CD14-positive monocyte (primary cell): ENCODE data around the gene DUOXA2. TPM values are rescaled to one million over a fixed set of nuclear protein-coding genes. Genes with fewer than 3 reads are reported as not detected.
A peak's percentile ranks its signal among the peaks of the same experiment; 100 is the strongest.

Experiments
- DNase-seq, 3 donors: peaks; one replicate each; pipeline ENCODE4 v3.0.0-alpha.2; 2011 to 2022
- H2AFZ ChIP-seq: 2 replicates; pipeline ENCODE4 v1.6.0; 2012; ENCODE audit warnings: mild to moderate bottlenecking, low read depth, low read length, inconsistent platforms; ENCODE audit not compliant: insufficient read depth, poor library complexity, severe bottlenecking
- H3K27ac ChIP-seq, 2 donors: 1 replicate in 1 of 2; 2 replicates in 1 of 2; pipeline ENCODE4 v1.5.1; 2012 to 2013; ENCODE audit warnings: low read length in 2 of 2, control low read depth in 1 of 2, inconsistent platforms in 1 of 2, low read depth in 1 of 2, mild to moderate bottlenecking in 1 of 2
- H3K27me3 ChIP-seq, 2 donors: one replicate each; pipeline versions ENCODE4 v1.6.0 to v1.6.1; 2011 to 2013; ENCODE audit warnings: low read length in 2 of 2; ENCODE audit not compliant: control insufficient read depth in 2 of 2, insufficient read depth in 2 of 2
- H3K36me3 ChIP-seq, 2 donors: replicated peaks in 1 of 2; 1 replicate in 1 of 2; 2 replicates in 1 of 2; pipeline versions ENCODE4 v1.5.1 to v1.6.1; 2012 to 2013; ENCODE audit warnings: low read length in 2 of 2, control low read depth in 1 of 2, inconsistent platforms in 1 of 2, mild to moderate bottlenecking in 1 of 2; ENCODE audit not compliant: insufficient read depth in 2 of 2, control insufficient read depth in 1 of 2
- H3K4me1 ChIP-seq, 2 donors: 1 replicate in 1 of 2; 2 replicates in 1 of 2; pipeline versions ENCODE4 v1.5.1 to v1.6.1; 2012 to 2013; ENCODE audit warnings: low read length in 2 of 2, control low read depth in 1 of 2, inconsistent platforms in 1 of 2, mild to moderate bottlenecking in 1 of 2, moderate library complexity in 1 of 2; ENCODE audit not compliant: insufficient read depth in 2 of 2, control insufficient read depth in 1 of 2
- H3K4me2 ChIP-seq: replicated peaks from 2 replicates; pipeline ENCODE3; 2012; ENCODE audit warnings: low read length, moderate library complexity, mild to moderate bottlenecking; ENCODE audit not compliant: poor library complexity, severe bottlenecking; ENCODE audit errors: extremely low read depth
- H3K4me3 ChIP-seq, 3 experiments: fragments of 200-600 bp in 1 of 3; sonication (generic) in 1 of 3; replicated peaks in 1 of 3; 1 replicate in 2 of 3; 2 replicates in 1 of 3; pipeline ENCODE4 v1.5.1; 2011 to 2013; ENCODE audit warnings: low read length in 3 of 3, mild to moderate bottlenecking in 3 of 3, control low read depth in 2 of 3, low read depth in 2 of 3, inconsistent platforms in 1 of 3, moderate library complexity in 1 of 3
- H3K79me2 ChIP-seq: 2 replicates; pipeline ENCODE4 v1.6.0; 2012; ENCODE audit warnings: mild to moderate bottlenecking, control low read depth, inconsistent platforms, low read length, moderate library complexity; ENCODE audit not compliant: insufficient read depth
- H3K9ac ChIP-seq: 2 replicates; pipeline ENCODE4 v1.6.0; 2017; ENCODE audit warnings: low read length, mild to moderate bottlenecking; ENCODE audit not compliant: insufficient read depth, poor library complexity, severe bottlenecking
- H3K9me3 ChIP-seq, 2 donors: replicated peaks in 1 of 2; 1 replicate in 1 of 2; 2 replicates in 1 of 2; pipeline versions ENCODE4 v1.5.1 to v1.6.1; 2012 to 2013; ENCODE audit warnings: low read length in 2 of 2, control low read depth in 1 of 2; ENCODE audit not compliant: control insufficient read depth in 1 of 2, insufficient read depth in 1 of 2
- H4K20me1 ChIP-seq: 2 replicates; pipeline ENCODE4 v1.6.0; 2012; ENCODE audit warnings: mild to moderate bottlenecking, low read length, control low read depth, moderate library complexity; ENCODE audit not compliant: insufficient read depth
- H3K27ac Mint-ChIP-seq, 7 donors: one replicate each; pipeline ENCODE4 v1.8.0; 2020; ENCODE audit warnings: mild to moderate bottlenecking in 7 of 7, mixed read lengths in 7 of 7, moderate library complexity in 6 of 7, inconsistent platforms in 2 of 7
- H3K27me3 Mint-ChIP-seq, 3 donors: one replicate each; pipeline ENCODE4 v1.8.0; 2021 to 2022; ENCODE audit warnings: low read depth in 3 of 3, mild to moderate bottlenecking in 3 of 3, mixed read lengths in 3 of 3, moderate library complexity in 3 of 3, inconsistent platforms in 1 of 3
- H3K36me3 Mint-ChIP-seq, 2 donors: one replicate each; pipeline ENCODE4 v1.8.0; 2020; ENCODE audit warnings: mixed read lengths in 2 of 2, inconsistent platforms in 1 of 2, mild to moderate bottlenecking in 1 of 2
- H3K4me1 Mint-ChIP-seq: one replicate; pipeline ENCODE4 v1.8.0; 2020; ENCODE audit warnings: mild to moderate bottlenecking, mixed read lengths
- H3K4me3 Mint-ChIP-seq, 2 donors: one replicate each; pipeline ENCODE4 v1.8.0; 2020; ENCODE audit warnings: mild to moderate bottlenecking in 2 of 2, mixed read lengths in 2 of 2, moderate library complexity in 1 of 2
- H3K9me3 Mint-ChIP-seq, 7 donors: one replicate each; pipeline ENCODE4 v1.8.0; 2020 to 2022; ENCODE audit warnings: mixed read lengths in 7 of 7, mild to moderate bottlenecking in 6 of 7, moderate library complexity in 6 of 7, inconsistent platforms in 2 of 7
- CTCF ChIP-seq: fragments of 200-600 bp; IDR thresholded peaks from one replicate; pipeline ENCODE4 v1.8.0; 2022; ENCODE audit warnings: antibody characterized with exemption, mild to moderate bottlenecking
- WGBS: methylation state at CpG from one replicate; pipeline ENCODE4 v1.1.5; 2013; ENCODE audit warnings: missing lambda C conversion rate; ENCODE audit not compliant: insufficient coverage; 5-methylcytosine and 5-hydroxymethylcytosine counted together
- intact Hi-C, 2 donors: fragments of 100-400 bp; cut with micrococcal nuclease; formaldehyde crosslinking; loops; one replicate each; pipeline versions ENCODE4 v1.15.0 to v1.15.1; 2023
- polyA plus RNA-seq, 3 donors: library from polyadenylated mRNA; depleted of rRNA in 1 of 3; unstranded in 2 of 3; stranded (reverse) in 1 of 3; fragments of 300-500 nt in 2 of 3; fragments of >200 nt in 1 of 3; fragmentation: Illumina TruSeq in 2 of 3; gene quantifications; 1 replicate in 2 of 3; 2 replicates in 1 of 3; pipeline ENCODE4 v1.2.3, GENCODE V29; 2012 to 2021

DUOXA2 gene
- polyA plus RNA-seq, 3 donors, result not detected

GRCh38 chr15:45114751-45115085 lies 592 bp downstream of the DUOXA2 start:
- TF ChIP-seq CTCF, result no peak
- H3K4me2 ChIP-seq, result no peak overlapping the region
- peaks cover 0 to 12% of the 10 kb centered on the region in 2 donors for H3K36me3 Mint-ChIP-seq
- H3K9me3 Mint-ChIP-seq, result peaks cover 0 to 26% (median 16%) of the 10 kb centered on the region in 7 donors
- H3K4me1 ChIP-seq, result peaks cover 28 to 39% of the 10 kb centered on the region in 2 donors
- 0% methylated on average over 1 of the region's 2 CpGs for WGBS
- peaks cover 67 to 76% of the 10 kb centered on the region in 2 donors for H3K27me3 ChIP-seq
- intact Hi-C loops, result no loop called here
- H4K20me1 ChIP-seq, result no peaks in the 10 kb centered on the region
- H3K4me3 ChIP-seq, result no peak overlapping the region
- peaks cover 47% of the 10 kb centered on the region for H3K4me1 Mint-ChIP-seq
- H3K27me3 Mint-ChIP-seq, result peaks cover 76 to 87% (median 82%) of the 10 kb centered on the region in 3 donors
- H3K27ac ChIP-seq, result no peak overlapping the region
- H3K4me3 Mint-ChIP-seq, result peak overlapping the region in 1 of 2 donors; percentile 86
- H3K79me2 ChIP-seq, result no peaks in the 10 kb centered on the region
- no peak for DNase-seq
- peaks cover 5 to 60% of the 10 kb centered on the region in 2 donors for H3K9me3 ChIP-seq
- no peaks in the 10 kb centered on the region for H3K36me3 ChIP-seq
- no peak overlapping the region for H2AFZ ChIP-seq
- no peak overlapping the region for H3K9ac ChIP-seq
- no peak overlapping the region for H3K27ac Mint-ChIP-seq

DNA sequence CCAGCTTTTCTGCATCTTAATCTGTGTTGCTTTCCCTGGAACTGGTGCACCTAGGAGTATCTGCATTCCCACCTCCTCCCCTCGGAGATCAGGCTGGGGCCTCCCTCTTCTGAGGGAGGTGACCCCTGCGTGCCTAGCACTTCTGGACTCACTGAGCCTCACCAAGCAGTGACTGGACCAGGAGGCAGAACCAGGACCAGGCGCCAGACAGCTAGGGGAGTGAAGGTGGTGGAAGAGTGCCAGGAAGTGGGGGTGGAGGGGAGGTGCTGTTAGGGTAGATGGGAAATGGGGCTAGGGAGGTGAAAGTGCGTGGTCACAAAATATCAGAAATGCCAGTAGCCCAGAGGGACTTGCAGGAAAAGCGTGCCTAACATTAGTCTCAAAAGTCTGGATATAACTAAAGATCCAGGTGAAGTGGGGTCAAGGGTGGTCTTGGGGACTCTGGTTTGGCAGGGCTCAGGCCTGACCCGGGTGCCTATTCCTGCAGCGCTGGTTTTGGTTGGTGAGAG lies 1.2 kb downstream of the DUOXA2 start:
- Histone ChIP-seq H3K4me1 (peaks cover 28 to 39% of the 10 kb centered on the region in 2 donors), H3K4me2 (no peak overlapping the region), H3K27ac (no peak overlapping the region), H3K27me3 (peaks cover 61 to 70% of the 10 kb centered on the region in 2 donors), H3K9ac (no peak overlapping the region), H3K79me2 (no peaks in the 10 kb centered on the region), H4K20me1 (no peaks in the 10 kb centered on the region), H3K4me3 (no peak overlapping the region), H3K9me3 (peaks cover 5 to 58% of the 10 kb centered on the region in 2 donors), H2AFZ (no peak overlapping the region), H3K36me3 (no peaks in the 10 kb centered on the region)
- no peak for TF ChIP-seq CTCF
- WGBS, result 74% methylated on average over 5 of the region's 7 CpGs
- Mint-ChIP-seq H3K9me3 (peaks cover 0 to 26% (median 16%) of the 10 kb centered on the region in 7 donors), H3K27ac (no peak overlapping the region), H3K4me1 (peaks cover 47% of the 10 kb centered on the region), H3K4me3 (peak overlapping the region in 1 of 2 donors; percentile 94), H3K36me3 (peaks cover 0 to 11% of the 10 kb centered on the region in 2 donors), H3K27me3 (peaks cover 69 to 81% (median 75%) of the 10 kb centered on the region in 3 donors)
- intact Hi-C loops, result no loop called here
- no peak for DNase-seq
